GM18861 (cell line): ENCODE measurements around the gene CCDC148.
A peak's percentile ranks its signal among the peaks of the same experiment; 100 is the strongest.

Experiments used
- ATAC-seq: cut with Tn5 transposase; IDR thresholded peaks from one replicate; pipeline ENCODE4 v1.9.1; 2021; ENCODE audit not compliant: unreplicated experiment

The CCDC148 gene

GRCh38 chr2:158456309-158457066, at the start of gene CCDC148, which contains the start of gene PKP4:
Gene CCDC148, minus strand, starts transcription at chr2:158456753. Its CDS starts 314 bp downstream, at chr2:158456439.
Gene PKP4, plus strand, starts transcription at chr2:158456952. Its CDS starts 76,233 bp downstream, at chr2:158533185.
- ATAC-seq, result peak; percentile 96

GRCh38 chr2:158505448-158505934, 48.9 kb upstream of the CCDC148 start:
- ATAC-seq, result no peak

GRCh38 chr2:158504088-158504487, 47.5 kb upstream of the CCDC148 start:
- no peak for ATAC-seq

GRCh38 chr2:158502974-158503373, 46.4 kb upstream of the CCDC148 start:
- no peak for ATAC-seq

- no peak for ATAC-seq
Measured at GRCh38 chr2:158501301-158501700, 44.7 kb upstream of the CCDC148 start.

- no peak for ATAC-seq
Measured at GRCh38 chr2:158500333-158500732, 43.8 kb upstream of the CCDC148 start.

GRCh38 chr2:158499383-158499782, 42.8 kb upstream of the CCDC148 start:
- no peak for ATAC-seq

GRCh38 chr2:158498749-158499136, 42.2 kb upstream of the CCDC148 start:
- ATAC-seq, result no peak

- no peak for ATAC-seq
Measured at GRCh38 chr2:158498043-158498748, 41.6 kb upstream of the CCDC148 start.

- no peak for ATAC-seq
Measured at GRCh38 chr2:158497486-158497885, 40.9 kb upstream of the CCDC148 start.

GRCh38 chr2:158496986-158497385, 40.4 kb upstream of the CCDC148 start:
- ATAC-seq, result no peak

GRCh38 chr2:158495175-158495574, 38.6 kb upstream of the CCDC148 start:
- no peak for ATAC-seq

- no peak for ATAC-seq
Measured at GRCh38 chr2:158493458-158493857, 36.9 kb upstream of the CCDC148 start.

GRCh38 chr2:158491072-158491471, 34.5 kb upstream of the CCDC148 start:
- no peak for ATAC-seq

- ATAC-seq, result no peak
Measured at GRCh38 chr2:158489366-158490112, 33.0 kb upstream of the CCDC148 start.

GRCh38 chr2:158488442-158489216, 32.1 kb upstream of the CCDC148 start:
- no peak for ATAC-seq

GRCh38 chr2:158487419-158487818, 30.9 kb upstream of the CCDC148 start:
- ATAC-seq, result no peak

GRCh38 chr2:158486970-158487325, 30.4 kb upstream of the CCDC148 start:
- ATAC-seq, result no peak

GRCh38 chr2:158486150-158486969, 29.8 kb upstream of the CCDC148 start:
- no peak for ATAC-seq
